Karpas-422 (cell line): ENCODE results near the gene SPO11. TPM values are rescaled to one million over a fixed set of nuclear protein-coding genes. Genes with fewer than 3 reads are reported as not detected.
A peak's percentile ranks its signal among the peaks of the same experiment; 100 is the strongest.

Experiments
- DNase-seq: peaks from one replicate; pipeline ENCODE4 v3.0.0-alpha.2; 2015
- H2AFZ ChIP-seq: fragments of 200-600 bp; sonication (generic); 2 replicates; pipeline ENCODE4 v1.6.1; 2014; ENCODE audit warnings: antibody characterized with exemption, low read length, mixed read lengths
- H3K27ac ChIP-seq: fragments of 200-600 bp; sonication (generic); 2 replicates; pipeline ENCODE4 v1.5.1; 2014; ENCODE audit warnings: mild to moderate bottlenecking, low read length, moderate library complexity
- H3K27me3 ChIP-seq: fragments of 200-600 bp; sonication (generic); 2 replicates; pipeline ENCODE4 v1.6.1; 2014; ENCODE audit warnings: low read length, mixed read lengths
- H3K36me3 ChIP-seq: fragments of 200-600 bp; sonication (generic); 2 replicates; pipeline ENCODE4 v1.6.1; 2014; ENCODE audit warnings: low read length, mixed read lengths; ENCODE audit not compliant: insufficient read depth
- H3K4me1 ChIP-seq: fragments of 200-600 bp; sonication (generic); 2 replicates; pipeline ENCODE4 v1.6.1; 2014; ENCODE audit warnings: mild to moderate bottlenecking, low read length, mixed read lengths
- H3K4me2 ChIP-seq: fragments of 200-600 bp; sonication (generic); 2 replicates; pipeline ENCODE4 v1.6.1; 2014; ENCODE audit warnings: low read length, low read depth, mild to moderate bottlenecking; ENCODE audit not compliant: poor library complexity, severe bottlenecking
- H3K4me3 ChIP-seq: fragments of 200-600 bp; sonication (generic); 2 replicates; pipeline ENCODE4 v1.5.1; 2014; ENCODE audit warnings: mild to moderate bottlenecking, antibody characterized with exemption, low read length, mixed read lengths
- H3K79me2 ChIP-seq: fragments of 200-600 bp; sonication (generic); 2 replicates; pipeline ENCODE4 v1.6.1; 2014; ENCODE audit warnings: mild to moderate bottlenecking, low read length, mixed read lengths
- H3K9ac ChIP-seq: fragments of 200-600 bp; sonication (generic); 2 replicates; pipeline ENCODE4 v1.6.0; 2014; ENCODE audit warnings: low read length
- H3K9me2 ChIP-seq: fragments of 200-600 bp; sonication (generic), shearing (Covaris generic); replicated peaks from 2 replicates; pipeline ENCODE4 v1.6.0; 2014; ENCODE audit warnings: mild to moderate bottlenecking, low read length, moderate library complexity; ENCODE audit not compliant: insufficient read depth
- H3K9me3 ChIP-seq: fragments of 300-700, 200-600 bp; sonication (generic); 2 replicates; pipeline ENCODE4 v1.6.1; 2014; ENCODE audit warnings: low read length, mixed read lengths
- H4K20me1 ChIP-seq: fragments of 200-600 bp; sonication (generic); 2 replicates; pipeline ENCODE4 v1.6.1; 2014; ENCODE audit warnings: mild to moderate bottlenecking, antibody characterized with exemption, low read length, low read depth; ENCODE audit not compliant: insufficient read depth
- total RNA-seq: library from RNA; depleted of rRNA; stranded (reverse); fragments of >200 nt; shearing (Covaris generic); gene quantifications from 2 replicates; pipeline ENCODE4 v1.2.3, GENCODE V29; 2014; ENCODE audit warnings: low replicate concordance

Gene SPO11
- total RNA-seq, 1 experiment from 2014 or later = not detected

DNA sequence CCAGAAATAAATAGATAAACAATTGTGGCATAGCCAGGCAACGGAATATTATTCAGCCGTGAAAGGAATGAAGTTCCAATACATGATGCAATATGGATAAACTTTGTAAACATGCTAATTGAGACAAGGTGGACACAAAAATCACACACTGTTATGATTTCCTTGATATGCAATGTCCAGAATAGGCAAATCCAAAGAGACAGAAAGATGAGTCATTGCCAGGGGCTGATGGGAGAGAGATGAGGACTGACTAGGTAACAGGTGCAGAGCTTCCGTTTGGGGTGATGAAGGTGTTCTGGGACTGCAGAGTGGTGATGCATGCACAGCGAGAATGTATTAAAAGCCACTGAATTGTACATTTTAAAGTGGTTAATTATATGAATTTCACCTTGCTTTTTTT, 31.1 kb upstream of the SPO11 start:
- Histone ChIP-seq H3K4me2 (no peak overlapping the region), H3K79me2 (no peaks in the 10 kb centered on the region), H3K27ac (no peak overlapping the region), H3K9me2 (no peaks in the 10 kb centered on the region), H3K4me1 (peaks cover 15% of the 10 kb centered on the region), H3K9ac (no peak overlapping the region), H4K20me1 (no peaks in the 10 kb centered on the region), H3K9me3 (no peaks in the 10 kb centered on the region), H2AFZ (no peak overlapping the region), H3K27me3 (no peaks in the 10 kb centered on the region), H3K4me3 (no peak overlapping the region), H3K36me3 (no peaks in the 10 kb centered on the region)
- DNase-seq = no peak

- no peak for DNase-seq
- Histone ChIP-seq H3K9me2 (no peaks in the 10 kb centered on the region), H3K4me1 (peaks cover 19% of the 10 kb centered on the region), H3K4me3 (no peak overlapping the region), H3K79me2 (no peaks in the 10 kb centered on the region), H3K9ac (no peak overlapping the region), H3K27ac (no peak overlapping the region), H4K20me1 (no peaks in the 10 kb centered on the region), H3K9me3 (no peaks in the 10 kb centered on the region), H3K27me3 (no peaks in the 10 kb centered on the region), H3K36me3 (no peaks in the 10 kb centered on the region), H3K4me2 (no peak overlapping the region), H2AFZ (no peak overlapping the region)
Measured at GRCh38 chr20:57301026-57301425, 28.6 kb upstream of the SPO11 start.

DNA sequence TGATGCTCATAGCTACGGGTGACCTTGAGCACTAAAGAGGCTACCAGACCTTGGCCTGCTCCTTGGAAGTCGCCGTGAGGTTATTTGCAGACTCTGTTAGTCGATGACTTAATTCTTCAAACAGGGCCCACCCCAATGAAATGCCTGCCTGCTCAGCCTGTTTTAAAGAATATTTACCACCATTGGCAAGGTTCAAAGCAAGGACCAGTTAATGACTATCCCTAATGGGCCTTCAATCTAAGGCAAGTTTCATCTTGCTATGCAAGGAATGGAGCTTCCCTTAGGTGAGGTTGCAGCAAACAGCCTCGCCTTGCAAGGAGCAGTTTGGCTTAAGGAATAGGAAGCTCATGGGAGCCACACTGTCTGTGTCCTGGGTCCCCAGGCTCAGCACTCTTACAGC, 22.9 kb upstream of the SPO11 start:
- Histone ChIP-seq H3K79me2 (no peaks in the 10 kb centered on the region), H2AFZ (0 out of 2 replicates have a peak overlapping the region, but pooled peaks have one; percentile 6), H3K27ac (0 out of 2 replicates have a peak overlapping the region, but pooled peaks have one; percentile 4), H3K9me3 (no peaks in the 10 kb centered on the region; the same call in 1 of the 2 replicates), H4K20me1 (no peaks in the 10 kb centered on the region), H3K4me3 (no peak overlapping the region), H3K27me3 (no peaks in the 10 kb centered on the region), H3K36me3 (peaks cover 5% of the 10 kb centered on the region; the same call in 1 of the 2 replicates), H3K9ac (no peak overlapping the region), H3K4me1 (peaks cover 51% of the 10 kb centered on the region), H3K9me2 (no peaks in the 10 kb centered on the region), H3K4me2 (peak overlapping the region; percentile 7)
- no peak for DNase-seq

GRCh38 chr20:57308451-57309271, 20.9 kb upstream of the SPO11 start:
- Histone ChIP-seq H3K27ac (peak overlapping the region; percentile 85), H3K4me3 (peak overlapping the region; percentile 39), H3K36me3 (peaks cover 5% of the 10 kb centered on the region; the same call in 1 of the 2 replicates), H3K9me2 (no peaks in the 10 kb centered on the region), H3K27me3 (no peaks in the 10 kb centered on the region), H4K20me1 (no peaks in the 10 kb centered on the region), H2AFZ (peak overlapping the region; percentile 9; the same call in 1 of the 2 replicates), H3K9me3 (no peaks in the 10 kb centered on the region; the same call in 1 of the 2 replicates), H3K4me1 (peaks cover 54% of the 10 kb centered on the region), H3K4me2 (peak overlapping the region; percentile 61), H3K9ac (peak overlapping the region; percentile 65), H3K79me2 (no peaks in the 10 kb centered on the region)
- DNase-seq = peak; percentile 84

DNA sequence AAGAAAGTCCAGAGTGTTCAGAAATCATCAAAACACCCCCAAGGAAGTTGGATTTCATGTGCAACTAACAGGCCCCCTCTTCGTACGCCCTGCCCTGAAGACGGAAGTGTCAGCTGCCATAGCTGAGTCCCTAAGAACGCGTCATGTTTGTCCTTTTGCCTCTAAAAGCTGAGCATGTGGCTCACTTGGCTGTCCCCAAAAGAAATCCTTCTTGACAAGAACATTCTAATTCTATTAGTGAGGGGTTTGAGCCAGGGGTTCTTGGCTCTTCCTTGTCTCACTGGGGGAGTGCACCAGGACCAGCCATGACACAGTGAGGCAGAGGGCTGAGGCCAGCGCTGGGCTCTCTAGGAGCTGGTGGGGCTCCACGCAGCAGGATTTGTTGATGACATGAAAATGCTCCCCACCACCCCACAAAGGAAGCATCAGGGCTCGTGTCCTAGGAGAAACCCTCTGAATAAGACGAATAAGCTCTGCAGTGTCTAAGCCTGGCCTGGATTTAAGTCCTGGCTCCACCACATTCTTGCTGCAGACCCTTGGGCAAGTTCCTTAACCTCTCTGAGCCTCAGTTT, 20.0 kb upstream of the SPO11 start:
- H3K9ac ChIP-seq = peak overlapping the region; percentile 65
- no peaks in the 10 kb centered on the region; the same call in 1 of the 2 replicates for H3K9me3 ChIP-seq
- H2AFZ ChIP-seq = no peak overlapping the region
- H3K9me2 ChIP-seq = no peaks in the 10 kb centered on the region
- DNase-seq = no peak
- peak overlapping the region; percentile 61 for H3K4me2 ChIP-seq
- no peaks in the 10 kb centered on the region for H3K79me2 ChIP-seq
- no peaks in the 10 kb centered on the region for H4K20me1 ChIP-seq
- H3K27me3 ChIP-seq = no peaks in the 10 kb centered on the region
- H3K4me1 ChIP-seq = peaks cover 64% of the 10 kb centered on the region
- H3K4me3 ChIP-seq = peak overlapping the region; percentile 39; the same call in 1 of the 2 replicates
- H3K27ac ChIP-seq = peak overlapping the region; percentile 85
- H3K36me3 ChIP-seq = peaks cover 5% of the 10 kb centered on the region; the same call in 1 of the 2 replicates

GRCh38 chr20:57310821-57311514, 18.6 kb upstream of the SPO11 start:
- Histone ChIP-seq H3K79me2 (no peaks in the 10 kb centered on the region), H3K9me3 (no peaks in the 10 kb centered on the region; the same call in 1 of the 2 replicates), H3K4me2 (no peak overlapping the region), H3K9ac (no peak overlapping the region), H3K27me3 (no peaks in the 10 kb centered on the region), H4K20me1 (no peaks in the 10 kb centered on the region), H2AFZ (no peak overlapping the region), H3K4me3 (no peak overlapping the region), H3K36me3 (peaks cover 9% of the 10 kb centered on the region; the same call in 1 of the 2 replicates), H3K9me2 (no peaks in the 10 kb centered on the region), H3K4me1 (peaks cover 73% of the 10 kb centered on the region), H3K27ac (no peak overlapping the region)
- no peak for DNase-seq

DNA sequence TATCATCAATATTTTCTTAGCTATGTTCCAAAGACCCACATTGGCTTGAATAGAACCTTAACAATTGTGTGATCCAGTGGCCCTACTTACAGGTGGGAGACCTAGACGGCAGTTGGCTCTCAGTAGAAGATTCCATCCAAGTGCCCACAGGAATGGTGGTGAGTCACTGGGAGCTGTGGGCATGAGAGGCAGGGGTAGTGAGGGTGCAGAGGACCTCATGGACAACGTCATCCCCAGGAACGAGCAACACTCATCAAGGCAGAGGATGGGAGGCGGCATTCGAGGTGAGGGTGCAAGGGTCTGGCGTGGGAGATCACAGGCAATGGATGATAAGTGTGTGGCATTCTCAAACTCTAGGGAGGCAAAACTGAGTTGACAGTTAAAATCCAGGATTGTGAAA, 17.5 kb upstream of the SPO11 start:
- Histone ChIP-seq H3K79me2 (no peaks in the 10 kb centered on the region), H2AFZ (no peak overlapping the region), H3K27me3 (no peaks in the 10 kb centered on the region), H3K4me1 (peaks cover 72% of the 10 kb centered on the region), H4K20me1 (no peaks in the 10 kb centered on the region), H3K9me3 (no peaks in the 10 kb centered on the region; the same call in 1 of the 2 replicates), H3K36me3 (peaks cover 9% of the 10 kb centered on the region; the same call in 1 of the 2 replicates), H3K4me3 (no peak overlapping the region), H3K9ac (no peak overlapping the region), H3K27ac (no peak overlapping the region), H3K9me2 (no peaks in the 10 kb centered on the region), H3K4me2 (no peak overlapping the region)
- DNase-seq = no peak

DNA sequence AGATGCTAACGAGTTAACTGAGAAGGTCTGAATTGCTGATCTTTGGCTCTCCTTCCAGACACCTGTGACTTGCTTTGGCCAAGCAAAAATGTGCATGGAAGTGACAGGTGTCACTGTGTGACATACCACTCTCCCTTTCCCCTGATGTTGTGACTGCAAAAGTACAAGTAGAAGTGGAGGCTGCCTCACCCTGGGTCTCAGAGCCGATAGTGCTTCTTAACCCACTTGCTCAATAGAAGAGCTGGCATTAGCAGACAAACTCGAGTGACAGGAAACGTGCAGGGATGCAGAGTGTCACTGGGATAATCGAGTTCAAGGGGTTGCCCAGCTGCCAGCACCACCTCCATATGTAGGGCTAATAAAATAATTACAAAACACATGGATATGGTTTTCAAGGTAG, 16.4 kb upstream of the SPO11 start:
- Histone ChIP-seq H3K36me3 (0 out of 2 replicates have a peak, but pooled peaks cover 5% of the 10 kb centered on the region), H3K27ac (peak overlapping the region; percentile 29; the same call in 1 of the 2 replicates), H3K4me2 (no peak overlapping the region), H4K20me1 (no peaks in the 10 kb centered on the region), H3K79me2 (no peaks in the 10 kb centered on the region), H3K27me3 (no peaks in the 10 kb centered on the region), H3K4me1 (peaks cover 72% of the 10 kb centered on the region), H2AFZ (no peak overlapping the region), H3K9me3 (no peaks in the 10 kb centered on the region), H3K9me2 (no peaks in the 10 kb centered on the region), H3K4me3 (no peak overlapping the region), H3K9ac (no peak overlapping the region)
- DNase-seq = no peak
